ENCODE results near the gene SAV1.

GRCh38 chr14:50676814-50677516 lies 8.9 kb upstream of the SAV1 start:
- TF ChIP-seq CTCF (conservative IDR thresholded peaks at IDR 0.05; ENCODE audit: low read depth in 2 of 2): no peak
- no peak for TF ChIP-seq EZH2 (IDR thresholded peaks at IDR 0.05; ENCODE audit: low read depth, unreplicated experiment)
- no peak for TF ChIP-seq POLR2AphosphoS5 (IDR thresholded peaks at IDR 0.05; ENCODE audit: low read depth)
- TF ChIP-seq EZH2phosphoT487 (IDR thresholded peaks at IDR 0.05; ENCODE audit: unreplicated experiment): no peak
- TF ChIP-seq ZNF462 (CRISPR knock-in tag; IDR thresholded peaks at IDR 0.05): no peak
- no peak for TF ChIP-seq CREB1 (CRISPR knock-in tag; IDR thresholded peaks at IDR 0.05; ENCODE audit: low read depth)
- no peak for TF ChIP-seq REST (IDR thresholded peaks at IDR 0.05; ENCODE audit: unreplicated experiment)
- TF ChIP-seq ZNF114 (CRISPR knock-in tag; IDR thresholded peaks at IDR 0.05): no peak
- TF ChIP-seq ZNF331 (CRISPR knock-in tag; IDR thresholded peaks at IDR 0.05; ENCODE audit: low read depth): no peak
- no peak for TF ChIP-seq JUNB (IDR thresholded peaks at IDR 0.05; ENCODE audit: unreplicated experiment)

Measured in GM23338 (cell line).